Effector CD8-positive, alpha-beta T cell (primary cell): ENCODE measurements around the gene ZIC2.

Experiments
- DNase-seq: peaks from one replicate; lab custom pipeline; 2025; lab: John Stamatoyannopoulos, UW

ZIC2 gene

DNA sequence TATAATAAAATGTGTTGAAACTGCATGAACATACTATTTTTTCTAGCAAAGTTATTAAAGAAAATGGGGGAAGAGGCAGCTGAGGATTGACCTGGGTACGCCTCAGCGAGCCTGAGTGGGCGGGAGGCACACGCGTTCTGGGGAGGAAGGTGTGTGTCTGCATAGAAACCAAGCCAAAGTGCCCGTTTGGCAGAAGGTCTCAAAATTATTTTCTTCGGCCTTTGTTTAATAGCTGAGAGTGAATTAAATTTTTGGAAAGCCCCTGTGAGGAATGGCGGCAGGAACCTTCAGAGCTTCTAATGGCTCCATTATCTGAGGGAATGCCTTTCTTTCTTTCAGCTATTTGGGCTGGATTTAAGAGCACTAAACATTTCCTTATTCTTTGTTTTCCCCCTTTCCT lies 5.2 kb downstream of the ZIC2 start:
- DNase-seq = no peak

DNA sequence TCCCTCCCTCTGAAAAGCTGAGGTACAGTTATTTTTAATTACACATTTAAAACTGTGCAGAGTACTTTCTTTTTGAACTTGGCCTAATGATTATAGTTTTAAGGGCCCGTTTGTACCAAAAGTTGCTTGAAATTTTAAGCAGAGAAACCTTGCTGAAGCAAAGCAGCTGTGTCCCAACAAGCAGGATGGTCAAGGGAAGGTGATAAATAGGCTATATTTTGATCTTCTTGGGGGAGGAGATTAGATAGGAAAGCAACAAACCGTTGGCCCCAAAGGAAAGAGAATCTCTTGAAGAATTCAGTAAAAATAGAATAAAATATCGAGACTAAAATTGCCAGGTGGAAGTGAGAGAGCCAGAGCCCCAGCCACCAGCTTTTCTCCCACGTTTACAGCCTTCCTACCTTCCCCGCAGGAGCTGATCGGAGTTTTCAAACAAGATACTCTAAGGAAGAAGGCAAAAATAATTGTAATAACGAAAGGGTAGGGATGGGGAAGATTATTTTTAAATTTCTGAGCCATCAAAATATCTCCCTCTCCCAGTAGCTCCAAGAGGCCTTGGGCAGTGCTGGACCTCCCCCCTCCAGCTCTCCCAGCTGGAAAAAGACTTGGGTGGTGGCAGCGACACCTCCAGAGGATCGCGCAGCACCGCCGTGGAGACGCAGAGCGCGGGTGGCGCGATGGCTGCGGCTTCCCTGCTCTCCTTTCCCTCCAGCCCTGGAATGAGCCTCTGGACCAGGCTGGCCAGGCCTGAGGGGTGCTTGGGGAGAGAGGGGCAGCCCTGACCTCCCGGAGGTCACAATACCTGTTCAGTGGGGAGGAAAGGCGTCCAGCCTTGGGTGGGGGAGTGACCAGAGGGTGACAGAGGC lies 5.8 kb downstream of the ZIC2 start:
- DNase-seq = no peak

DNA sequence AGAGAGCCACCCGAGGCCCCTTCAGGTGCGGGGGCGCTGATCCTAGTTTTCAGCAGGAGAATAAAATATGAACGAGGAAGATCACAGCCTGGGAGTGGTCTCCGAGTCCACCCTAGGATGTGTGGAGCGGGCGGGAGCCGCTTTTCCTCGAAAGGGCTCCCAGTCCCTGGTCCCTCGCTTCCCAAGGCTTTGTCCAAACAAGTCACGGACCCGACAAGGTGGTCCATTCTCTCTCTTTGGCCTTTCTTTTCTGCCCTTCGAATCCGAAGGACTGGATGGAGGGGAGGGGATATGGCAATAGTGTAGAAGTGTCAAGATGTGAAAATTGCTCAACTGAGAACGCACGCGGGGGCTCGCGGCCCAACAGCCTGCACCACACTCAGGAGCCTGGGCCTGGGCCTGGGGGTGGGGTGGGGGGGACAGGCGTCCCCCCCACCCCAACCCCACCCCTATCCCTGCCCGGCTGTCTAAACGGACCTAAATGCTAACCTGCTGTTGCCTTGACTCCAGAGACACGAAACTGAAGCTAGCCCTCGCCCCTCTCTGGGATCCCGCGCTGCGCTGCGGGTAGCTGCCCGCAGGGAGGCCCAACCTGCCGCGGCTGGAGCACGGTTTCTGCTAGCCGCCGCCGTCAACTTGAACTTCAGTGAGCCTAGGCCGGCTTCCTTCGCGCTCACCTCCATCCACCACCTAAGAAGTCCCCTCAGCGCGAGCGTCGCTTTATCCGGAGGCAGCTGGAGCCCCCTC lies 7.1 kb downstream of the ZIC2 start:
- no peak for DNase-seq

DNA sequence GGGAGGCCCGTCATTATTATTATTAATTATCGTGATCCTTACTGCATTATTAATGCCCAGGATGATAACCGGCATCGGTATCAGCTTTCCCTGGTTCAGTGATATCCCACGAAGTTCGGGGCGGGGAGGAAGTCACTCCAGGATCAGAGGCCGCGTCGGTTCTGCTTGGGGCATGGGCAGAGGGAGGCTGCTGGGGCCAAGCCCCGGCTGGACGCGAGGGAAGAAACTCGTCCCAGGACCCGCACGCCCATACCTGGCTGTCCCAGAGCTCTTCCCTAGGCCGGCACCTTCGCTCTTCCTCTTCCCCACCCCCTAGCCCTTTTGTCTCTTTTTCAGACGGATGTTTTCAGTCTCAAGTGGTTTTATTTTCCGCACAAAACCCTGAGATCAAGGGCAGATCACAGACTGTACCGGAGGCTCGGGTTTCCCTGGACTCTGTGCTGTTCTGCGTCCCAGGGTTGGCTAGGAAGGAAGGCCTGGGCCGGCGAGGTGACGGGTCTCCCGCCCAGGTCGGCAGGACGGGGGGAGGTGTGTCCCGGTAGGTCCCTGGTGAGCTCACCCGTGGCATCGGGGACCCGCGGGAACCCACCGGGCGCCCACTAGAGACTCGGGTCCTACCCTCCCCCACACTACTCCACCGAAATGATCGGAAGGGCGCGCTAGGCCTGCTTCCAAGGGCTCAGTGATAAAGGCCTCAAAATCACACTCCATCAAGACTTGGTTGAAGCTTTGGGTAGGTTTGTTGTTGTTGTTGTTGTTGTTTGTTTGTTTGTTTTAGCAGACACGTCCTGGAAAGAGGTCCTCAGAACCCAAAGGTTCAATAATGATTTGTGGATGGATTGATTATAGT lies 7.9 kb downstream of the ZIC2 start:
- no peak for DNase-seq

DNA sequence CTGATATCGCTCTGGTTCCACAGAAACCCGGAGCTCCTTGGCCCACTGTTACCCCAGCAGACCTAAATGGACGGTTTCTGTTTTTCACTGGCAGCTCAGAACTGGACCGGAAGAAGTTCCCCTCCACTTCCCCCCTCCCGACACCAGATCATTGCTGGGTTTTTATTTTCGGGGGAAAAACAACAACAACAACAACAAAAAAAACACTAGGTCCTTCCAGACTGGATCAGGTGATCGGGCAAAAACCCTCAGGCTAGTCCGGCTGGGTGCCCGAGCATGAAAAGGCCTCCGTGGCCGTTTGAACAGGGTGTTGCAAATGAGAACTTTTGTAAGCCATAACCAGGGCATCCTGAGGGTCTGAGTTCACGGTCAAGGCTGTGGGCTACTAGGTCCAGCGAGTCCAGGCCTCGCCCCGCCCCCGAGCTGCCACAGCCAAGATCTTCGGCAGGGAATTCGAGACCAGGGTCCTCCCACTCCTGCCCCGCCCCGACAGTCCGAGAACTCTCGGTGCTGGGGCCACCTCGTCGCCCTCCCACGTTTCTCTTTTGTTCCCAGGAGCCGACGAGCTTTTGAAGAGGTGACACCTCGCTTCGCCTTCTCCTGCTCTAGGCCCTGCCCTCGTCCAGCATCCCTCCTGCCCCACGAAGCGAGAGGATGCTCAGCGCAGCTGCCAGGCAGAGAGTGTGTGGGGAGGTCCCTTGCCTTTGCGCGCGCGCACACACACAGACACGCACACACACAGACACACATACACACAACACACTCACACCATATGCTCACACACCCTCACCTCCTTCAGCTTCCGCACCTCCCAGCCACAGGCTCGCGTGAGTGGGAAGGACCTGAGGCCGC lies 8.8 kb downstream of the ZIC2 start:
- DNase-seq = no peak

DNA sequence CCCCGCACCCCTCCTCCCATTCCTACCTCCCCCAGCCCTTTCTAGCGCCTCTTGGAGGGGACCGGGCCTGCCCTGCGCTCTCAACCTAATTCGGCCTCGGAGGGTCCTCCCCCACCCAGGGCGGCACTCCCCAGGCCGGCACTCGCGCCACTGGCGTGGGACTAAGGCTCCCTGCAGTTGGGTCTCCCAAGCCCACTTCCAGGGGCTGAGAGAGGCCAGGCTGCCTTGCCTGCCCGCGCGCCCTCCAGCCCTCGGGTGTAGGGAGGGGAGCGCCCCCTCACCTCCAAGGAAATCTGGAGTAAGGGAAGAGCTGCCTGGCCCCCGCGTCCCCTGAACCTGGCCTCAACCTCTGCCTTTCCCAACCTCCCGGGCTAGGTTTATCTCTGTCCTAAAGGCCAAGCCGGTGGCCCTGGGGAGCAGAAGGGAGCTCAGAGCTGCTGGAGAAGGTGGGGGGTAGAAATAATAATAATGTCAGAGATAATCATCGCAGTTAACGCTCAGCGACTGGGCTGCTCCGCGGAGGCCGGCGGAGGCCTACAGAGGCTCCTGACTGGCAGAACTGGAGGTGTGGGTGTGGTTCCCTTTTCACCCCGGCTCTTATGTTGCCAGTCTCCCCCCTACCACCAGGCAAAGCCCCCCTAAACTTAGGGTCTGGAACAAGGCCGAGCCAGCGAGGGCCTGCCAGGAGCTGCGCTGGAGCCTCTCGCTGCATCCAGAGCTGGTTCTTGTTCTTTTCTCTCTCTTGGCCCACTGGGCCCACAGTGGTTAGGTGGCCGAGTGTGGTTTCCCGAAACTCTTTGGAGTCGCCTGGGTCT lies 9.6 kb downstream of the ZIC2 start:
- DNase-seq = no peak

DNA sequence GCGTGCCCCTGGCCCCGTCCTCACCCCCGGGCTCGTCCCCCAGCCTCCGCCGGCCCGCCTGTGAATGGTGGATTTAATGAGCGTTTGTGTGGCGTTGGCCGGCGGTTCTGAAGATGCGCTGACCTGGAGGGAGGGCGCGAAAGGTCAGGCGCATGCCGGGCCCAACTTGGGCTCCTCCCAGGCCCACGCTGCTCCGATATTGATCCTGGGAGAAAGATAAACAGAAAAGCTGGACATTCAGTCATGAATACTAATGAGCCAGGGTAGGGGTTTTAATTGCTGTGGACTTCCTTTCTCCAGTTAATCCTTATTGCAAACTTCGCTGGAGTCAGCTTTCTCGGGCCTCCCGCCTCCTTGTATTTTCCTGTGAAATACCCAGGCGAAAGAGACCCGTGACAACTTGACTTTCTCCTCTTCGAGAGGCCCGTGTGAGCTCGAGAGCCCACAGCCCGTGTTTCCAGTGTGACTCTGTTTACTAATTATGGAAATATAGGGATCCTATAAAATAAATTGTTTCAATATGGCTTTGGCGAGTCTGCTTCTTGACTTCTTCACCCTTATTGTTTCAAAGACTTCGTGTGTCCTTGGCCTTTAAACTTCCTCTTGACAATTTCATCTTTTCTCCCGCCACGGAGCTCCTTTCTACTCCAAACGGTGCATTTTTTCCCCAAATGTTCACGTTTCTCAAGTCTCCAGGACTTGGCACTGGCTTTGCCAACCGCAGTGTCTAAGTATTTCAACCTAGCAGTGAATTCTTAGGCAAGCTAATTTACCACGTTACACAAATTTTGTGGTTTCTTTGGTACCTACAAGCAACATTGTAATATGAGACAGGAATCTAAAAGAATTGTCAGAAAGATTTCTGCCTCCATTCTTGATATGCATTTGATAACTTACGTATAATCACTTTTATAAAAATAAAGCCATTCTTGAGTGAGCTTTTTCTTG lies 10.5 kb downstream of the ZIC2 start:
- DNase-seq = no peak

DNA sequence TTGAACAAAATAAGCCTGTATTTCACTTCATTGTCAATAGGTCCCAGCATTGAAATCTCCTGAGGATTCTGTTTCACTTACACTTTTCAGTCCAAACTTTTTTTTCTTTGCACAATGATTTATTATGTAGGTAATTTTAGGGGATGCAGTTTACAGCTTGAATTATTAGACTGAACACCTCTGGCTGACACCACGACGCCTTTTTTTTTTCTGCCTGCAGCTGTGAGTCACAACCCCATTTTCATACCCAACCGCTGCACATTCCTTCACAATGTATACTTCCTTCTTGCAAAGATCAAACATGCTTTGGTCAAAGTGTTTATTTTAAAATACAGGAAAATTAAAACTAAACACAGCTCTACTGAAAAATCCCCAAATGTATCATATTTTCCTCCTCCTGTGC lies 11.4 kb downstream of the ZIC2 start:
- DNase-seq = no peak

DNA sequence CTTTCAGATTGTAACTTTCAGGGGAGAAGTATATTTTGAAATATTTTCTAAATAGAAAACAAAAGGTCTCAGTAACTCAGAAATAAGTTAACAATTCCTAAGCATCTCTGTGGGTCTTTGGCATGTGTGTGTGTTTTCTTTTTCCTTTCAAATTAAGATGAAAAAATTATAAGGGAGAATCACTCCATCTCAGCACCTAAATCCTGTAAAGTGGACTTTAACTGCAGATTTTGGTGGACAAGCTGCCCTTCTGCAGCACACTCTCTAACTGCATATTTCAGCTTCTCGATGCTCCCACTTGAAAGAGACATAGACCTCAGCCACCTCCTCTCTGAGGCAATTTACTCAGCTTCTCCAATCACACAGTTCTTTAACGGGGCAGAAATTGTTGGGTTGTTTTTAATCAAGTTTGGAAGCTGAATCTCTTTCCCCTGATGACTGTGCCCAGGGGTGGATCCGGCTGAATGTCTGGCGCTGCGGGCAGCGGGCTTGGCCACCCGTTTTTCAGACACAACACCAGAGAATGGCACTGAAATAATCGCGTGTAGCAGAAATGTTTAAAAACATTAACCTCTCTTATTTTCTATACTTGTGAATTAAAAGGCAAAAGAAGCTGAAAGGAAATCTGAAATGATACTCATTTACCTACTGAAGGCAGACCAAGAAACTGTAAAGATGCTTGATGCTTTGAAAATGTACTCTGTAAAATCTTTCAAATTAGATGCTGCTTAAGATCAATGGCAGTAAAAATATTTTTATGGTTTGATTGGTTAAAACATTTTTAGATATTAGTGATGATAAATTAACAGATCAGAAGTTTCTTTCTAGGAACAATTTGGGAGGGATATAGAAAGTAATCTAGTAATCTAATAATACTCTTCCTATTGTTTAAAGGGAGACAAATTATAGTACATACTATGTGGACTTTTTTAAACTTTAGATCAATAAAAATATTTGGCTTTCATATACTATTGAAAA lies 12.4 kb downstream of the ZIC2 start:
- DNase-seq = no peak

DNA sequence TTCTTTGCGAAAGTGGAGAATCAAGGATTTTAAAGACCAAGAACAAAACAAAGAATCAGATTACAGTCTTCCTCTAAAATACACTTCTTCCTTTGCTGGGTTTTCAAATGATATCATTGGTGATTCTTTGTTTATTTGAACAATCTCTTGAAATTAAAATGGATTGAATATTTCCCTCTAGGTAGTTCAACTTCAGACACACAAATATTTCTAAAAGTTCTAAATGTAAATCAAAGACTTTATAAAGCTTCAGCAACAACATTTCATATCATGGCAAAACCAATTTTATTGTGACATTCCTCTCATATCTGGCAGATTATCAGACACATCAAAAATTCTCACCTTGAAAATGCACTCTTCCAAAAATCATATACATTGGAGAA lies 13.0 kb downstream of the ZIC2 start:
- DNase-seq = no peak

DNA sequence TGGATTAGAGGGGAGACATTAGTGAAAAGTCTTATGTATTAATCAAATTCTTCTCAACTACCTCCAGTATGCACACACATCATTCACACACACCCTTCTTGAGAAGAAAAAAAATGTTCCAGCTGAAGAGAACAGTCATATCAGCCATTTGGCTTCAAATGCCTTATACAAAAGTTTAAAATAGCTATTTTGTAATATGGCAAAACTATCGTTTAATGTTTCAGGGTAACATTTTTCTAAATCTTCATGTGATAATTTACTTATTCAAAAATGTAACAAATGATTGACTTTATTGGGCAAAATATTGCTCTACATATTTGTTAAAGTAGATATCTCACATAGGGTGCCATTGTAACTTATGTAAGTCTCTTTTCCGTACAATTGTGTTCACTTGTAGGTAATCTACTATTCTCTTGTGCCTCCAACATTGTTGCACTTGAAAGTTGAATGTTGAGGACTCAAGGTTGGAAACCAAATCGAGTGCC lies 13.6 kb downstream of the ZIC2 start:
- no peak for DNase-seq

DNA sequence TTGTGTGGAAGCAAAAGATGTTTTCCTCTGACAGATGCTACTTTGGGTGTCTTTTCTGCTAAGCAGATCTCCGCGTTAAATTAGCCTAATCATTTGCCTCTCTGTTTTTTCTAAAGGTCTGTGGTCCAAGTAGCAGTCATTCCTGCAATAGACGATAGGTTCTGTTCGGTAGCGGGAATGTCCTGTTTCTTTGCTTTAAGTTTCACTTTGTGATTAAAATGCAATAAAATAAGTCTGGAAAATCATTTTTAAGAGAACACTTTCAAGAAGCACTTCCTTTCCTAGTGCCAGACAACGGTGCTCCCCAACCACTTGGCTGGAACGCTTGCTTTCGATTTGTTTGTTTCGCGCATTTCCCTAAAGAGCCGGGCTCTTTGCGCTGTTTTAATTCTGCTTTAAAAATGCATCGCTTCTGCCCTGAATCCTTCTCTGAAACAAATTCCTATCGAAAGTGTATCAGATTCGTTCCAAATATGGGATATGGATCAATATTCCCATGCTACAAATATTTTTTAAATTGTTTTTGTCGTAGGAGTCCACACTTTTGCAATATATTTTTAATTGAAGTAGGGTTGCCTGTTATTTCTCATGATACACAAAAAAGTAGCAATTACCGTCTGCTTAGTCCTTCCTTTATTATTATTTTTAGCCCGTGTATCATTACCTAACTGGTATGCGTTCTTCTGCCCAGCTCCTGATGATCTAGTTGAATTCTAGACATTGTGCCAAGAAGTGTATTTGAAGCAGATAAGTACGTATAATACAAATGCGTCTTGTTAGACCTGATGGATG lies 14.2 kb downstream of the ZIC2 start:
- DNase-seq = no peak

DNA sequence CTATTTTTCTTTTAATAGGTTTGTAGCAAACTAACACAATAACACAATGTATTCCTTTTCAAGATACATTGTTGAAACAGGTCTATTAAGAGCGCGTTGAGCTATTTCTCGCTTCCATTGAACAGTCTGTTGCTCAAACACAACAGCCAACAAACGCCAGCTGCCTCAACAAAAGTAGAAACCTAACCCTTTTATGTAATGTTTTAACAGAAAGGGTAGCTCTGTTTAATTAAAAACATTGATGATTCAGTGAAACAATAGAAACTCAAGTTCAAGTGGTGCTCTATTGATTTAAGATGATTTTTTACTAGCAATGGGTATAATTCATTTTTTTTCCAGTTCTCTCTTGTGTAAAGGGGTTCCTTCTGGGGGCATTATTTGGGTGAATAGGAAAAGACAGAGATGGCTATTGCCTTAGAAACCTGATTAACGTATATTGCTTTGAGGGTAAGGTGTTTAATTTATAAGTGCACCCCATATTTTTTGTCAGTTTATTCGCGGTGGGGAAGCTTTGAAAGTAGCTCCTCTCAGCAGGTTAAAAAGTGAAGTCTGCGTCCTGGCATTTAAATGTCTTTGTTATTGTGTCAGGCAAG lies 14.9 kb downstream of the ZIC2 start:
- DNase-seq = no peak

DNA sequence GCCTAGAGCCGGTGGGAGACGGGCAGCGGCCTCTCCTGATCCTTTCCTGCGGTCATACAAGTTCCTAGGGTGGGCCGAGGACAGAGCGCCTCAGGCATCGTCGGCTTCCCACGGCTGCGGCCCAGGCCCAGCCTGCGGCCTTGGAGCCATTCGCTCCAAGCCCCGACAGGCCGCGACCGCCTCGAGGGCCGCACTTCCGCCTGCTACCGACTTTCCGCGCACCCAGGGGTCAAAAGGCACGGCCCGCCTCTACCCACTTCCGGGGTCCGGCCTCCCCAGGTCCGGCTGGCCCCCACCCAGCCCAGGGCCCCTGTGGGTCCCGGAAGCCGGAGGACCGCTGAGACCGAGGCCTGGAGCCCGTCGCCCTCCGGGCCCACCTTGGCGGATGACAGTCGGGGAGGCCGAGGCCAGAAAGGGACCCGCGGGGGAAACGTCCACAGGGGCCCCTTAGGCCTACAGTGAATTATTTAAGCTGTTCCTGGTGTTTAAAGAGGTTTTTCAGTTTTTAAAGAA lies 16.2 kb downstream of the ZIC2 start:
- DNase-seq = no peak

DNA sequence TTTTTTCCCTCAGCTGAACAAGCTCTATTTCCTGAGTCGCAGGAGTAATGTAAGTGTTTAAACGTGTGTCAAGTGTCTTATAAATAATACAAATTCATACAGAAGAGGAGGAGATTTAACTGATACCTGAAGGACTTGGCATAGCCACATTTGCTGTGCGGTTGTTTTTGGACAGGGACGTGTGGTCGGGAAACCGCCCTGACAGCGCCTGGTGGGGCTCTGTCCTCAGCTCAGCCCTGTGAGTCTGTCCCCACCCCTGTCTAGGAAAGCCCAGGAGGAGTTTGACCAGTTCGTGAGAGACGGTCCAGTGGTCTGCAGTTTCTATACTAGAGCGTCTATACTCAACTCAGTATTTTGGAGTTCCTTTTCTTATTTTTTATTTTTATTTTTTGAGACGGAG lies 16.7 kb downstream of the ZIC2 start:
- no peak for DNase-seq

DNA sequence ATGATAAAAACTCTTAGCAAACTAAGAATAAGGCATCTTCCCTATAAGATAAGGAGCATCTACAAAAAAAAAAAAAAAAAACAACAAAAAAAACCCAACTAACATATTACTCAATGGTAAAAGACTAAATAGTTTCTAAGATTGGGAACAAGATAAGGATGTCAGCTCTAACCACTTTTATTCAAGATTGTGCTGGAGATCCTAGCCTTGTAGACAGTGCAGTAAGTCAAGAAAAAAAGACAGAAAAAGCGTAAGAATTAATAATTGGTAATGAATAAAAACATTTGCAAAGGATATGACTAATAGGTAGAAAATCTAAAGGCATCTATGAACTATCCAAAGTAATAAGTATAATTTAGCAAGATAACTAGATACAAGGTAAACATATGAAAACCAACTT lies 33.0 kb downstream of the ZIC2 start:
- DNase-seq = no peak
